GM18951 (cell line): ENCODE results near the gene AGT.

Experiments
- POLR2A ChIP-seq: IDR thresholded peaks from 4 replicates; pipeline ENCODE4 v1.6.1; 2011; ENCODE audit warnings: mild to moderate bottlenecking; ENCODE audit not compliant: insufficient read length, insufficient read depth; ENCODE audit errors: extremely low read depth
- in situ Hi-C: fragments of 300-500 bp; cut with MboI; formaldehyde crosslinking; loops from one replicate; pipeline ENCODE4 v1.12.0; 2022; ENCODE audit warnings: low sequenced_read_pairs, mixed read lengths, inconsistent platforms; ENCODE audit not compliant: unreplicated experiment

The AGT gene

GRCh38 chr1:230713915-230714764 lies at the start of gene AGT:
Gene AGT (minus strand): TSS chr1:230714122. CDS start chr1:230710823, 3,299 bp downstream.
- in situ Hi-C loops: no loop called here

GRCh38 chr1:230761443-230762167 lies 47.7 kb upstream of the AGT start:
- TF ChIP-seq POLR2A: no peak
- in situ Hi-C loops: no loop called here

More at GRCh38 chr1:230713915-230714764, at the start of gene AGT:
- no peak for TF ChIP-seq POLR2A

- no peak for TF ChIP-seq POLR2A
- in situ Hi-C loops: no loop called here
Observed at GRCh38 chr1:230760360-230760827, 46.5 kb upstream of the AGT start.

- no peak for TF ChIP-seq POLR2A
- in situ Hi-C loops: no loop called here
Observed at GRCh38 chr1:230759369-230760065, 45.6 kb upstream of the AGT start.

- in situ Hi-C loops: no loop called here
- TF ChIP-seq POLR2A: no peak
Observed at GRCh38 chr1:230758709-230759368, 44.9 kb upstream of the AGT start.

GRCh38 chr1:230757856-230758708 lies 44.2 kb upstream of the AGT start:
- no peak for TF ChIP-seq POLR2A
- in situ Hi-C loops: no loop called here

- TF ChIP-seq POLR2A: no peak
- in situ Hi-C loops: no loop called here
Observed at GRCh38 chr1:230754796-230755195, 40.9 kb upstream of the AGT start.

GRCh38 chr1:230753586-230754251 lies 39.8 kb upstream of the AGT start:
- no peak for TF ChIP-seq POLR2A
- in situ Hi-C loops: no loop called here

GRCh38 chr1:230753191-230753585 lies 39.3 kb upstream of the AGT start:
- in situ Hi-C loops: no loop called here
- no peak for TF ChIP-seq POLR2A

GRCh38 chr1:230752407-230752806 lies 38.5 kb upstream of the AGT start:
- in situ Hi-C loops: no loop called here
- TF ChIP-seq POLR2A: no peak

- no peak for TF ChIP-seq POLR2A
- in situ Hi-C loops: no loop called here
Observed at GRCh38 chr1:230750986-230751625, 37.2 kb upstream of the AGT start.
